ENCODE results near the gene FCN2.

Gene FCN2

DNA sequence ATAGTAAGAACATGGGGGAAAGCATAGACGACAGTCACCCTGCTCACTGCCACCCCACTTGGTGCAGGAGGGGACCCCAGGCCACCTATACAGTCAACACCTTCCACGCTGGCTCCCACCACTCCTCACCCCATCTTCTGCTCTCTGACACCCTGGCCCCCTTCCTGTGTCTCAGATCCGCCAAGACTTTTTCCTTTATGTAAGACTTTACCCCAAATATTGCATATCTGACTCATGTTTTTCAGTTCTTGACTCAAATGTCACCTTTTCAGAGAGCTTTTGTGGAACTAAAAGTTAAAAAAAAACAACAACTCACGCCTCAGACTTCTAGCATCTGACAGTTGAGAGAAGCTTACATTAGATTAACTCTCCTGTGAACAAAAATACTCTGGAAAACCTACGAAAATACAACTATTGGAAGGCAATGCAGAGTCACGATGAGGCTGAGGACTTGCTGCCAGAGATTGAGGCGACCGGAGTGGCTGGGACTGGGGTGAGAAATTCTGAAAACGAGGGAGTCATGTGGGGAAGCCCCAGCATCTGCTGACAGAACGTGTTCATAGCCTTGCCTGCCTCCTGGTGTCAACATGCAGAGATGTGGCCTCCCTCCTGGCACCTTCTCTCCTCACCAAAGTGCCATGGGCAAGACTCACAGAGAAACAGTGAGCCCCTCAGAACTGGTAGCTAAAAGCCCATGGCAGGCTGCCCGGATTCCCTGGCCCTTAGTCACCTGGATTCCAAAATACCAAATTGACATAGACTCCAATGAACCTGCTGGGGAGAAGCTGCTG, 22.4 kb upstream of the FCN2 start:
- Histone ChIP-seq H4K20me1 (ENCODE audit: insufficient read depth, low read length) (no peaks in the 10 kb centered on the region), H2AFZ (ENCODE audit: low read length) (no peak overlapping the region), H3K9me3 (replicated peaks; ENCODE audit: insufficient read depth, low read length) (no peaks in the 10 kb centered on the region), H3K9ac (ENCODE audit: low read length) (no peak overlapping the region), H3K9me2 (replicated peaks; ENCODE audit: insufficient read depth, low read length) (no peaks in the 10 kb centered on the region), H3F3A (ENCODE audit: insufficient read depth, low read length) (no peaks in the 10 kb centered on the region), H3K4me2 (ENCODE audit: low read depth, low read length) (no peak overlapping the region), H3K36me3 (replicated peaks; ENCODE audit: insufficient read depth, low read length) (no peaks in the 10 kb centered on the region), H3K27ac (ENCODE audit: low read length) (no peak overlapping the region), H3K27me3 (replicated peaks; ENCODE audit: insufficient read depth, low read length) (peaks cover 30% of the 10 kb centered on the region; the same call in 1 of the 2 replicates), H3K4me3 (ENCODE audit: low read length) (no peak overlapping the region), H3K79me2 (ENCODE audit: low read length) (no peaks in the 10 kb centered on the region), H3K4me1 (ENCODE audit: low read length) (no peaks in the 10 kb centered on the region)
- DNase-seq = no peak
- TF ChIP-seq EZH2 (optimal IDR thresholded peaks at IDR 0.05; ENCODE audit: low read depth, low read length) (no peak), EZH2phosphoT487 (IDR thresholded peaks at IDR 0.05; ENCODE audit: low read length) (no peak)
- TF ChIP-seq, protein P1, sequence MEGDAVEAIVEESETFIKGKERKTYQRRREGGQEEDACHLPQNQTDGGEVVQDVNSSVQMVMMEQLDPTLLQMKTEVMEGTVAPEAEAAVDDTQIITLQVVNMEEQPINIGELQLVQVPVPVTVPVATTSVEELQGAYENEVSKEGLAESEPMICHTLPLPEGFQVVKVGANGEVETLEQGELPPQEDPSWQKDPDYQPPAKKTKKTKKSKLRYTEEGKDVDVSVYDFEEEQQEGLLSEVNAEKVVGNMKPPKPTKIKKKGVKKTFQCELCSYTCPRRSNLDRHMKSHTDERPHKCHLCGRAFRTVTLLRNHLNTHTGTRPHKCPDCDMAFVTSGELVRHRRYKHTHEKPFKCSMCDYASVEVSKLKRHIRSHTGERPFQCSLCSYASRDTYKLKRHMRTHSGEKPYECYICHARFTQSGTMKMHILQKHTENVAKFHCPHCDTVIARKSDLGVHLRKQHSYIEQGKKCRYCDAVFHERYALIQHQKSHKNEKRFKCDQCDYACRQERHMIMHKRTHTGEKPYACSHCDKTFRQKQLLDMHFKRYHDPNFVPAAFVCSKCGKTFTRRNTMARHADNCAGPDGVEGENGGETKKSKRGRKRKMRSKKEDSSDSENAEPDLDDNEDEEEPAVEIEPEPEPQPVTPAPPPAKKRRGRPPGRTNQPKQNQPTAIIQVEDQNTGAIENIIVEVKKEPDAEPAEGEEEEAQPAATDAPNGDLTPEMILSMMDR (IDR thresholded peaks at IDR 0.05; ENCODE audit: low read length) = no peak

DNA sequence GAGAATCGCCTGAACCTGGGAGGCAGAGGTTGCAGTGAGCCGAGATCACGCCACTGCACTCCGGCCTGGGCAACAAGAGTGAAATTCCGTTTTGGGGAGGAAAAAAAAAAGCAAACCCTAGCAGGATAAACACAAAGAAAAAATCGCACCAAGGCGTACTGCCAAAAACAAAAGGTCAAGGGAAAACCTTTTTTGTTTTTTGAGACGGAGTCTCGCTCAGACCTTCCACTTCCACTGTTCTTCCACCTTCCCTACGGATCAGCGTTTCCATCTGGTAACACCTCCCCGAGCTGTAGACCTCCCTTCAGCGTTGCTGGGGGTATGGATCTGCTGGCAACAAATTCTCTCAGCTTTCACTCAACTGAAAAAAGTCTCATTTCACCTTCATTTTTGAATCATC, 20.1 kb upstream of the FCN2 start:
- peaks cover 36% of the 10 kb centered on the region; the same call in 1 of the 2 replicates for H3K27me3 ChIP-seq (replicated peaks; ENCODE audit: insufficient read depth, low read length)
- TF ChIP-seq, protein P1 (IDR thresholded peaks at IDR 0.05; ENCODE audit: low read length) = no peak
- no peak for TF ChIP-seq EZH2phosphoT487 (IDR thresholded peaks at IDR 0.05; ENCODE audit: low read length)
- no peak for TF ChIP-seq EZH2 (optimal IDR thresholded peaks at IDR 0.05; ENCODE audit: low read depth, low read length)
- H3K9me3 ChIP-seq (replicated peaks; ENCODE audit: insufficient read depth, low read length) = no peaks in the 10 kb centered on the region
- H3K36me3 ChIP-seq (replicated peaks; ENCODE audit: insufficient read depth, low read length) = no peaks in the 10 kb centered on the region
- no peak overlapping the region for H3K9ac ChIP-seq (ENCODE audit: low read length)
- no peaks in the 10 kb centered on the region for H3K9me2 ChIP-seq (replicated peaks; ENCODE audit: insufficient read depth, low read length)
- no peak overlapping the region for H3K4me3 ChIP-seq (ENCODE audit: low read length)
- no peak overlapping the region for H3K27ac ChIP-seq (ENCODE audit: low read length)
- no peaks in the 10 kb centered on the region for H3K79me2 ChIP-seq (ENCODE audit: low read length)
- H3K4me2 ChIP-seq (ENCODE audit: low read depth, low read length) = no peak overlapping the region
- no peak overlapping the region for H2AFZ ChIP-seq (ENCODE audit: low read length)
- DNase-seq = no peak
- no peaks in the 10 kb centered on the region for H3K4me1 ChIP-seq (ENCODE audit: low read length)
- H4K20me1 ChIP-seq (ENCODE audit: insufficient read depth, low read length) = no peaks in the 10 kb centered on the region
- no peaks in the 10 kb centered on the region for H3F3A ChIP-seq (ENCODE audit: insufficient read depth, low read length)

DNA sequence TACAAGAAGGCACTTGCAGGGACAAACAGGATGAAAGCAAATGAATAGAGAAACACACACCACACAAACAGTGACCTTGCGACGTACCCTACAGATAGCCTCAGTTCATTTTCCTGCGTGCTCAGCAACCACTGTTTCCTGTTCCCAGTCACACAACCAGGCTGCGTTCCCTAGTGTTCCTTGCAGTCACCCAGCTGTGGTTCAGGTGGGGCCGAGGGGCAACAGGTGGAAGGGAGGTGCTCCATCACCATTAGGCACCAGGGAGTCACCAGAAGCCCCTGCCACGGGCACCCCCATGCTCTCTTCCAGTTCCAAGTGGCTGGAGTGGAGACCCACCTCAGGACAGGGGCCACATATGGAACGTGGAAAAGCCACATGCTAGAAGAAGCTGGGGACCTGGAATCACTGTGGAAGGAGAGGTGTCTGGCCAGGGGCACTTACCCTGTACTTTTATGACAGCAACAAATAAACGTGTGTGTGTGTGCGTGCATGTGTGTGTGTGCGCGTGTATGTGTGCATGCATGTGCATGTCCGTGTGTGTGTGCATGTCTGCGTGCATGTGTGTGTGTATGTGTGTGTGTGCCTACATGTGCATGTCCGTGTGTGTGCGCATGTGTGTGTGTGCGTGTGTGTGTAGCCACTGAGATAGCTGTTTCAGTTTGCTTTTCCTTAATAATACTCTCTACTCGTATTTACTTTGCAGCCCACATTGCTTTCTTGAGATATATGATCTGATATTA, 18.8 kb upstream of the FCN2 start:
- no peaks in the 10 kb centered on the region for H3K36me3 ChIP-seq (replicated peaks; ENCODE audit: insufficient read depth, low read length)

More for the DNA sequence above, 18.8 kb upstream of the FCN2 start:
- H3K27ac ChIP-seq (ENCODE audit: low read length) = no peak overlapping the region
- no peak overlapping the region for H3K4me2 ChIP-seq (ENCODE audit: low read depth, low read length)
- no peak for DNase-seq
- H3K9ac ChIP-seq (ENCODE audit: low read length) = no peak overlapping the region
- H3K79me2 ChIP-seq (ENCODE audit: low read length) = no peaks in the 10 kb centered on the region
- H3K9me3 ChIP-seq (replicated peaks; ENCODE audit: insufficient read depth, low read length) = no peaks in the 10 kb centered on the region
- no peak overlapping the region for H2AFZ ChIP-seq (ENCODE audit: low read length)
- no peak overlapping the region for H3K4me3 ChIP-seq (ENCODE audit: low read length)
- peaks cover 27% of the 10 kb centered on the region; the same call in 1 of the 2 replicates for H3K27me3 ChIP-seq (replicated peaks; ENCODE audit: insufficient read depth, low read length)
- H4K20me1 ChIP-seq (ENCODE audit: insufficient read depth, low read length) = no peaks in the 10 kb centered on the region
- H3K9me2 ChIP-seq (replicated peaks; ENCODE audit: insufficient read depth, low read length) = no peaks in the 10 kb centered on the region
- H3F3A ChIP-seq (ENCODE audit: insufficient read depth, low read length) = no peaks in the 10 kb centered on the region
- TF ChIP-seq, protein P1 (IDR thresholded peaks at IDR 0.05; ENCODE audit: low read length) = no peak
- no peak for TF ChIP-seq EZH2 (optimal IDR thresholded peaks at IDR 0.05; ENCODE audit: low read depth, low read length)
- TF ChIP-seq EZH2phosphoT487 (IDR thresholded peaks at IDR 0.05; ENCODE audit: low read length) = no peak
- H3K4me1 ChIP-seq (ENCODE audit: low read length) = no peaks in the 10 kb centered on the region

Data from MM.1S (cell line).